SK-N-MC (cell line): ENCODE results near the gene OR11L1.

Experiments used
- EZH2 ChIP-seq: fragments of 200-600 bp; sonication (generic); IDR thresholded peaks from one replicate; pipeline ENCODE4 v1.6.1; 2017; ENCODE audit warnings: antibody characterized with exemption
- POLR2AphosphoS5 ChIP-seq: IDR thresholded peaks from 2 replicates; pipeline ENCODE4 v1.6.1; 2012; ENCODE audit warnings: mild to moderate bottlenecking, low read depth, low read length, borderline replicate concordance

DNA sequence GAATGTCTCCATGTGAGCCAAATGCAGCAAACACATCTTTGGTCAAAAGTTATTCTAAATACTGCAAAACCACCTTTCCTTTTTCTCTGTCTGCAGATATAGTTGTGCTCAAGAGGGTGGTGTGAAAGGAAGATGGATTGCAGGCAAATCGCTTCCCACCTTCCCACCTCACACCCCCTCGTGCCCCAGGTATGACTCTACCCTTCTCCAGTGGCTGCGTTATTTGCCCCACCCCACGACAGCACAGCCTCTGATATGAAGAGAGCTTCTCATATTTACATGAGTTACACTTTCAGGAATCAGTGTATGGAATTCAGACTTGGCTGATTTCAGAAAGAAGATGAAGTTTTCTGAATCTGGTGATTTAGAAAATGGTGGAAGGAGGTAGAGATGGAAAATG lies 21.1 kb upstream of the OR11L1 start:
- TF ChIP-seq POLR2AphosphoS5, result no peak
- no peak for TF ChIP-seq EZH2
